Epithelial cell of proximal tubule (primary cell): Measurements from ENCODE around the gene STIP1. TPM values are rescaled to one million over a fixed set of nuclear protein-coding genes. Genes with fewer than 3 reads are reported as not detected.

Experiments used
- DNase-seq: peaks from one replicate; pipeline ENCODE4 v3.0.0-alpha.2; 2011; ENCODE audit warnings: low read depth
- H3K4me3 ChIP-seq: 2 replicates; pipeline ENCODE4 v1.5.1; 2011; ENCODE audit warnings: low read depth, mild to moderate bottlenecking, low read length
- total RNA-seq: library from RNA; depleted of rRNA; stranded (reverse); fragments of >200 nt; gene quantifications from 2 replicates; pipeline ENCODE4 v1.2.3, GENCODE V29; 2015
- TF ChIP-seq, protein P1 (sequence below): conservative IDR thresholded peaks from 2 replicates; pipeline ENCODE4 v1.5.1; 2012; ENCODE audit warnings: low read depth, mild to moderate bottlenecking, low read length

Gene STIP1
- total RNA-seq, 1 donor from 2014 or later: 275 TPM

DNA sequence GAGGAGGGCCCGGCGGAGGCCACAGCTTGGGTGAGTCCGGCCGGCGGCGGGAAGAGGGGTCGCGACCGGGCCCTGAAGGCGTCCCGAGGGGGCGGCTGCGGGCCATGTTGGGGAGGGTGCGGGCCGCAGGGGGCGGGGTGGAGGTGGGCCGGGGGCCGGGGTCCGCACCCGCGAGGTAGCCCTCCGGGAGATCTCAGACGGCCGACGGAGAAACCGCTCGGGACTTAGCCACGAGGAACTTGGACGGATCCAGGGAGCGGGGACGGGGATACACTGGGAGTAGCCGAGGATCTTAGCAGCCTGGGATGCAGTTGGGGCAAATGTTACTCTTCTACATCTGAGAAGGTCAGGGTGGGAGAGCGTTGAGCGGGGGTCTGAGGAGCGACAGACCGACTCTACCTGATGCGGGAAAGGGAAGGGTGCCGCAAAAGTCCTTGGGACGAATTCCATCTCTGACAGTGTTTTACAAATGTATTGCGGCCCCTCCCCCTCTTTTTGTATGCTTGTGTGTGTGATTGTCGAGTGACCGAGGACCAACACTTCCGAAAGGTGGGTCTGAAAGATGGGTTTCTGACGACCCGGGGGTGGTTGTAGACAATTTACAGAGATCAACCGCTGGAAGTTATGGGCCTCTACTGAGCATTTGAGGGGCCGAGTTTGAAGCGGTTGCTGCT is 658 bp downstream of the STIP1 start:
- TF ChIP-seq, protein P1, sequence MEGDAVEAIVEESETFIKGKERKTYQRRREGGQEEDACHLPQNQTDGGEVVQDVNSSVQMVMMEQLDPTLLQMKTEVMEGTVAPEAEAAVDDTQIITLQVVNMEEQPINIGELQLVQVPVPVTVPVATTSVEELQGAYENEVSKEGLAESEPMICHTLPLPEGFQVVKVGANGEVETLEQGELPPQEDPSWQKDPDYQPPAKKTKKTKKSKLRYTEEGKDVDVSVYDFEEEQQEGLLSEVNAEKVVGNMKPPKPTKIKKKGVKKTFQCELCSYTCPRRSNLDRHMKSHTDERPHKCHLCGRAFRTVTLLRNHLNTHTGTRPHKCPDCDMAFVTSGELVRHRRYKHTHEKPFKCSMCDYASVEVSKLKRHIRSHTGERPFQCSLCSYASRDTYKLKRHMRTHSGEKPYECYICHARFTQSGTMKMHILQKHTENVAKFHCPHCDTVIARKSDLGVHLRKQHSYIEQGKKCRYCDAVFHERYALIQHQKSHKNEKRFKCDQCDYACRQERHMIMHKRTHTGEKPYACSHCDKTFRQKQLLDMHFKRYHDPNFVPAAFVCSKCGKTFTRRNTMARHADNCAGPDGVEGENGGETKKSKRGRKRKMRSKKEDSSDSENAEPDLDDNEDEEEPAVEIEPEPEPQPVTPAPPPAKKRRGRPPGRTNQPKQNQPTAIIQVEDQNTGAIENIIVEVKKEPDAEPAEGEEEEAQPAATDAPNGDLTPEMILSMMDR: no peak
- DNase-seq: no peak
- no peak overlapping the region for H3K4me3 ChIP-seq

DNA sequence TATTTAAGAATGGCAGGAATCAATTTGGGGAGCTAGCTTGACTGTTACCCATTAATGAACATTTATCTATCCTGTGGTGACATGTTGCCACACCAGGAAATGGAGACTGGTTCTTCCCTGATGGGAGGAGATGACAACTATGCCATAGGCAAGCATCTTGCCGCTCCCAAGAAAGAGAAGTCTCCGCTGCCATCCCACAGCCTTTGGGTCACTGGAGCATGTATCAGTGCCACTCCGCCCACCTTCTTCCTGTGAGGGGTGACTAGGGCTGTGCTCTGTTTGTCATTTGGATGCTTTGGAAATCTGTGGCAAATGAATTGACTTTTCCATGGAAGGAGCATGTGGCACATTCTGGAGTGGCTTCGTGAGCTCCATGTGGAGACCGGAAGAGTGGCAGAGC is 6.5 kb downstream of the STIP1 start:
- TF ChIP-seq, protein P1: no peak
- no peak overlapping the region for H3K4me3 ChIP-seq
- no peak for DNase-seq

DNA sequence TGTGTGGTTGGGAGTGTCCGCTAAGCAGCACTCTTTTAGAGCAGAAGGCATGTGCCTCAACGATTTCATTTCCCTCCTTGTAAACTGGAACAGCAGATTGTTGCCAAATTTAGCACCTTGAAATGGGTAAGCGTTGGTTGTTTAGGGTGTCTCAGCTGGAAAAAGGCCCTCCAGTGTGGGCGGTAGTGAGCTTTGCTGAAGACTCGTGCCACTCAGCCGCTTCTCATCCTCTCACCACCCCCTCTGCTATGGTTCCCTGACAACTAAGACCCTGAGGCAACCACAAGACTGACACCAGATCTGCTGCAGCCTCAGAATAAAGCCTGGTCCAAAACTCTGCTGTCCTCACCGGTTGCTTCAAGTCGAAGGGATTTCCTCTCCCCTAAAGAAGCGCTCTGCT is 10.7 kb downstream of the STIP1 start:
- no peak for DNase-seq
- H3K4me3 ChIP-seq: no peak overlapping the region
- TF ChIP-seq, protein P1: no peak

GRCh38 chr11:64198511-64198910 is 12.5 kb downstream of the STIP1 start:
- H3K4me3 ChIP-seq: no peak overlapping the region
- TF ChIP-seq, protein P1: no peak
- no peak for DNase-seq

- no peak for DNase-seq
- TF ChIP-seq, protein P1: no peak
- no peak overlapping the region for H3K4me3 ChIP-seq
Measured at GRCh38 chr11:64201543-64201942, 15.6 kb downstream of the STIP1 start.

- DNase-seq: no peak
- TF ChIP-seq, protein P1: no peak
- no peak overlapping the region for H3K4me3 ChIP-seq
Measured at GRCh38 chr11:64202992-64203391, 17.0 kb downstream of the STIP1 start.

DNA sequence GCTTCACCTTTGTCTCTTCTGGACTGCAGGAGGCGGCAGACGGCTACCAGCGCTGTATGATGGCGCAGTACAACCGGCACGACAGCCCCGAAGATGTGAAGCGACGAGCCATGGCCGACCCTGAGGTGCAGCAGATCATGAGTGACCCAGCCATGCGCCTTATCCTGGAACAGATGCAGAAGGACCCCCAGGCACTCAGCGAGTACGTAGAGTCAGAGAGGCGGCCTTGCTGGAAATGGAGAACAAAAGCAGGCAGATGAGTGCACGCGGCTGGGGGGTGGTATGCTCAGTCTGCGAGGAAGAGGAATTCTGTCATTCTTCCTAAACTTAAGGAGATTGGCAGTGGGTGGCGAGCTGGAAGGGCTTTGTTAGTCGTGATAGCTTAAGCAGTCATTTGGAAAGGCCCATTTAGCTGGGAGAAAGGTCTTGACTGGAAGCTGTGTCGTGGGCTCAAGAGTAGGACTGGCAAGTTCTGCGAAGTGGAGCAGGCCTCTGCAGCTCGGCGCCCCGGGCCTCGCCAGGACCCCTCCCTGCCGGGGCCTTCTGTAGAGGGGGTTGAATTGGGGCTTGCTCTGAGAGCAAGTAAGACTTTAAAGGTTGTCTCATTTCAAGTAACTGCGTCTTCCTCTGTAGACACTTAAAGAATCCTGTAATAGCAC is 17.6 kb downstream of the STIP1 start:
- TF ChIP-seq, protein P1: no peak
- H3K4me3 ChIP-seq: no peak overlapping the region
- DNase-seq: no peak
